CD4-positive, alpha-beta T cell treated with Interleukin-10 for 1 hour (primary cell): ENCODE results near the gene SLC10A7.

Source experiments
- DNase-seq: peaks from one replicate; pipeline ENCODE4 v3.0.0-alpha.2; 2020

SLC10A7 gene

DNA sequence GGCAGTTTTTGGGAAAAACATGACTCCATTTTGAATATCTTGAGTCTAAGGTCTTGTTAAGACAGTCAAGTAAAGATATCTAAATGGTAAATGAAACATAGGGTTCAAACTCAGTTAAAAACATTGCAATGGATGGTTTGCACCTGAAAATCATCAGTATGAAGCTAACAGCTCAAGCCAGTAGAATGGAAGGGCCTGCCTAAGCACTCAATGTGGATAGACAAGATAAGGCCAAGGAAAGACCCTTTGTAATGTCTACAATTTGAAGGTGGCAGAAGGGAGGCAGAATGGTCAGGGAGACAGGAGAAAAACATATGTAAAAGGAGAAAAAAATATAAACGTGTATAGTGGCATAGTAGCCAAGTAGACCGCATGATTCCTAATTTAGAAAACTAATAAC, 229.2 kb downstream of the SLC10A7 start:
- DNase-seq = no peak

DNA sequence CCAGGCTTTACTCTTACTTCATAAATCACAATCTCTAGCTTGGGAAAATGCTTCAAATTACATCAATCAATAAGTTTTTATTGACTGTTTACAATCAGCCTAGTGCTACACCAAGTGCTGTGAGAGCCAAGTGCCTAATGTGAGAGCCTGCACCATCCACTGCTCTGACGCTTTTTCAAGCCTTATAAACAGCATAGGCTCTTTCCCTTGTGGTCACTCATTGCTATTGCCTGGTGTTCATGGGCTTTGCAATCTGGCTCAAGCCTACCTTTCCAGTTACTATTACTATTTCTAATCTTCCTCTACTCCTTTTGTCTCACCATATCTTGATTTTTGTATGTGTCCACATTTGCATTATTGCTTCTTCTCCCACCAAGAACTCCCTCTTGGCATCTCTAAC, 230.4 kb downstream of the SLC10A7 start:
- DNase-seq = no peak

GRCh38 chr4:146288193-146288592, 233.5 kb downstream of the SLC10A7 start:
- no peak for DNase-seq

DNA sequence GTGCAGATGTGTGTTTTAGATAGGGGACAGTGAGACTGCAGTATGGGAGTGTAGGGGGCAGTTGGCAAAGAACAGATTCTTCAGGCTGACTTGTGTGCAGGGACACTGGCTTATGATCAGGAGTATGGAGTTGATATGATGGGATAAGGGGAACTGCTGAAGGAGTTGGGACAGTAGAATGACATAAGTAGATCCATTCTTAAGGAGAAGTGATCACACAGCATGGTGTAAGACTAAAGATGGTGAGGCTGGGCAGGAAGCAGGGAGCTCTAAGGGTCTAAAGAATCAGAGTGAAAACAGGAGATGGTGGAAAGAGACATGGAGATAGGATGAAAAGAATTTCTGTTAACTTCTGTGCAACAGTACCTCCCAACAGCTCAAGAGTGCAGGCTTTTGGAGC, 236.7 kb downstream of the SLC10A7 start:
- DNase-seq = no peak

DNA sequence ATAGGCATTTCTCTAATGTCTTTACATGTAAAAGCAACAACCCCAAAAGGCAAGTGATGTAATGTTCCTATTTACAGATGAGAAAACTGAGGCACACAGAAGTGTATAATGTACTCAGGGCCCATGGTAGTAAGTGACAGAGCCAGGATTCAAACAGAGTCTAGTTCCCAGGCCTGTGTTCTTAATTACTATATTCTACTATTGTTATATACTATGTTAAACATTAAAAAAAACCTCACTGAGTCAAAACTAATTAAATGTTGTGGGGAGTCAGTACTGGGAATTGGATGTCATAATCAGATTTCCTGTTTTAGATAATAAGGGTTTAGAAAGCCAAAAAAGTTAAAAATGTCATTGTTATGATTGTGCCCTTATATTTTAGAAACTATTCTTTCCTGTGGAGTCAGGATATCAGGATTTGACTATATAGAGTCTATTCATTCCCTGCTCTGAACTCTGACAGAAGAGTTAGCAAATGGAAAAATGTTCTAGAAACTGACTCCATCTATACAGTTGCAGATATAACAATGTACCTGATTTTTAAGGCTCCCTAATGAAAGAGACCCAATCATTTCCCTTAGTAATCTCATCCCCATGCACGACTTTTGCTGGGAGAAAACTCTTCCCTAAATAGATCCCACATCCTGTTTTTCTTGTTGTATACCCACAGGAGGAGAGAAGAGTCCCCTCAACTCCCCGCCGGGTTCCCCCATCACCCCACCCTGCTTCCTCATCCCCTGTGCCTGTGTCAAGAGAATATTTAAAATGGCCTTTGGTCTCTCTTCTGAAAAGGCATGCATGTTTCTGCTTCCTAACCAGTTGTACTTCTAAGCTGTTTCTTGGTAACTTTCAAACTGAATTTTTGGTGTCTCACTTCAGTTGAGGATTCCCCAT, 237.7 kb downstream of the SLC10A7 start:
- DNase-seq = no peak

- no peak for DNase-seq
Observed at GRCh38 chr4:146282657-146283056, 239.1 kb downstream of the SLC10A7 start.

DNA sequence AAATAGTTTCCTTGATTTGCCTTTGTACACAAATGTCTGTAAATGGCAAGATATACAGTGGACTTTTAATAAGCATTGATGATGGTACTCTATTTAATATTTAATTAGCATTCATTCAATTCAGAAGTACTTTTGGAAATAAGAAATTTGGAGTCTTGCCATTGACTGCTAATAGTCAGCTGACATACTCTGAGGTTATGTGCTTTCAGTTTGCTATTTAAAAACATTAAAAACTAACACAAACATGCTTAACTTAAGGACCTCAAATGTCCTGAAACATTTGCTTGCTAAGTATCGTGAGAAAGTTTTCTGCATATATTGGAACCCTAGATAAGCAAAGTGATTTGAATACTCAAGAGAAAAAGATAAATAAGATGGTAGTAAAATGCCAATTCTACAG, 242.8 kb downstream of the SLC10A7 start:
- no peak for DNase-seq

DNA sequence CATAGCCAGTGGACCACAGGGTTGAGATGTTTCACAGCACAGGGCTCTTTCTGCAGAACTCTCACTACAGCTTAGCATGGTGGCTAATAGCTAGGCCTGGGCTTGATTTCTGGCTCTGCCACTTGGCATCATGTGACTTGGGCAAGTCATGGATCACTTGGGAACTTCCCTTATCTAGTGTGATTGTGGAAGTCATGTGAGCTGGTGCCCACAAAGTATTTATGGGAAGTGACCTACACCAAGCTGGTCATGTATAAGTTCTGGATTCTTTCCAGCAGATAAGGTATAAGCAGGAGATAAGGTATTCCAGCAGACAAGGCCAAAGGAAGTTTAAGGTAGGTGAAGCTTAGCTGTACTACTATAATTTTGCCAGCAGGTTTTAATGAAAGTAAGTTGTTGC, 246.4 kb downstream of the SLC10A7 start:
- no peak for DNase-seq

GRCh38 chr4:146274774-146275173, 247.0 kb downstream of the SLC10A7 start:
- DNase-seq = no peak

GRCh38 chr4:146273204-146273901, 248.4 kb downstream of the SLC10A7 start:
- DNase-seq = no peak

DNA sequence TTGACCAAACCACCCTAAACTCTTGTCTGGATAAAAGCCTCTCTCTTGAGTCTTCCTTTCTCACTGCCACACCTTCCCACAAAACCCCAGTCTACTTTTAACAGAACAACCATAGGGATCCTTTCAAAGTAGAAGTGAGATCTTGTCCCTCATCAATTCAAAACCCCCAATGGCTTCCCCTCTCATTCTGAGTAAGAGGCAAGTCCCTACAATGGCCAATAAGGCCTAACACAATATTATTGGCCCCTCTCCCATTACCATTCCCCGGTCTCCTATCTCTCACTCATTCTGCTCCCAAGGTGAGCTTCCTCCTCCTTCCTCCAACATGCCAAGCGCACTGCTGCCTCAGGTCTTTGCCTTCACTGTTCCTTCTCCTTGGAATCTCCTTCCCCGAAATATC, 250.3 kb downstream of the SLC10A7 start:
- no peak for DNase-seq

DNA sequence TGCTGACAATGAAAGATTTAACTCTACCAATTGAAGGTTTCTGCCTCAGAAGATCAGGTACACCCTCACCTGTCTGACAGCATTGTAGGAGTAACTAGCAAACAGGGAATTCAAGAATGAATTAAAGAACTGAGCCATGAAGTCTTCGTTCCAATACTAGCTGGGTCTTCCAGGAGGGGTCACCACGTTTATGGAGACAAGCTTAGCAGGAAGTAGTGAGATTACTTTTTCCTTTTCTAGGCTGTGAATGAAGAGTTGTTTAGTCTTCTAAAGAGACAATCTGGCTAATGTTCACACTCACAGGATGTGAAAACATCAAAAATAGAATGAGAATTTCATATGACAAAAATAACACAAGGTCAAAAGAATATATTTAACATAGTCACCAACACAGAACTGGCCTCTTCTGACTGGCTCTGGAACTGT, 252.5 kb downstream of the SLC10A7 start:
- no peak for DNase-seq

GRCh38 chr4:146267826-146268225, 253.9 kb downstream of the SLC10A7 start:
- DNase-seq = no peak

DNA sequence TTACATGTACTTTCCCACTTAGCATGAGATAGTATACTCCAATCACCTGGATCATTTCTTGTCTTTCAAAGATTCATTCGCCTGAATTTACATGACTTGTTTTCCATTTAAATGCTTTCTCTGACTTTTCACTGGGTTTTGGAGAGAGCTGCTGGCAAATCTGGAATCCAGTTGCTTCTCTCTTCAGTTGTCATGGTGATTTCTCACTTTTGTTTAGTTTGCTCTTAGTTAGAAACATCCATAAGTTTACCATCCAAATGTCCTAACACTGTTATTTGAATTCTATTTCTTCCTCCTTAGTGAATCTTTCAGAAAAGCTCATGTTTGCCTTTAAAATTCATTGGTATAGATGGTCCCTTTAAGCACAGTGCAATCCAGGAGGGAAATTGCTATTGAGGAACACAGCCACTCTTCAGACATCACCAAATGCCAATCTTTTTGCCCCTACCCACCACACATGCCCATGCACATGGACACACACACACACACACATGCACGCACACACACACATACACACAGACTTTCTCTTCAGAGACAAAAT, 255.7 kb downstream of the SLC10A7 start:
- DNase-seq = no peak

GRCh38 chr4:146263793-146264192, 257.9 kb downstream of the SLC10A7 start:
- no peak for DNase-seq

- no peak for DNase-seq
Observed at GRCh38 chr4:146261041-146261440, 260.7 kb downstream of the SLC10A7 start.

DNA sequence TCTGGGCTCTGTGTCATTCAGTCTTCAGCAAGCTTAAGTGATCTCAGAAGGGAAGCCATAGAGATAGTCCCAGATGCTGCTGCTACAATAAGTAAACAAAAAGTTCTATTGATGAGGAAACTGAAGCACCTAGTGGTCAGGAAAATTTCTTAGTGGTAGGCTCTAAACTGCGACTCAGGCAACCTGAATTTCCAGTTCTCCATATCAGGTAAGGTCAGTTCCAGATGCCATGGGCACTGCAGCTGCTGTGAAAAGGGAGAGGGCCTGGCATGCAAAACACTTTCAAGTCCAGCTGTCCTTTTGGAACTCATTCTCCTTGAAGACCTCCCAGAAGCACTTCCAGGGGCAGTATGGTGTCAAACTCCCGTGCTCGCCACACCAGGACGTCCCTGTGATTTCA, 261.2 kb downstream of the SLC10A7 start:
- DNase-seq = no peak

DNA sequence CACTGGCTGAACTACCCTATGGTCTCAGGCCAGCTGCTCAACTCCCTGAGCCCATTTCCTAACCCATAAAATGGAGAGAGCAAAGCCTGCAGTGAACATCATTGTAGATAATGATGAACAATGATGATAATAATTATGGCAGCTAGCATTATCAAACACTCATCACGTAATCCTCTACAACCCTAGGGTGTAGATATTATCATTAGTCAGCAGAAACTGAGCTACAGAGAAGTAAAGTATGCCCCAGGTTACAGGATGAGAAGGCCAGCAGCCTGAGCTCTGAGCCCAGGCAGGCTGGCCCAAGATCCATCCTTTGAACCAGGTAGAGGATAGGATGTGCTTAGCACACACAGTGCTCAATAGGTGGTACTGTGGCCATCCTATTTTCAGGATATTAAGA, 264.2 kb downstream of the SLC10A7 start:
- no peak for DNase-seq

GRCh38 chr4:146256328-146256727, 265.4 kb downstream of the SLC10A7 start:
- DNase-seq = no peak

- no peak for DNase-seq
Observed at GRCh38 chr4:146255874-146256273, 265.9 kb downstream of the SLC10A7 start.

GRCh38 chr4:146255463-146255862, 266.3 kb downstream of the SLC10A7 start:
- DNase-seq = no peak

DNA sequence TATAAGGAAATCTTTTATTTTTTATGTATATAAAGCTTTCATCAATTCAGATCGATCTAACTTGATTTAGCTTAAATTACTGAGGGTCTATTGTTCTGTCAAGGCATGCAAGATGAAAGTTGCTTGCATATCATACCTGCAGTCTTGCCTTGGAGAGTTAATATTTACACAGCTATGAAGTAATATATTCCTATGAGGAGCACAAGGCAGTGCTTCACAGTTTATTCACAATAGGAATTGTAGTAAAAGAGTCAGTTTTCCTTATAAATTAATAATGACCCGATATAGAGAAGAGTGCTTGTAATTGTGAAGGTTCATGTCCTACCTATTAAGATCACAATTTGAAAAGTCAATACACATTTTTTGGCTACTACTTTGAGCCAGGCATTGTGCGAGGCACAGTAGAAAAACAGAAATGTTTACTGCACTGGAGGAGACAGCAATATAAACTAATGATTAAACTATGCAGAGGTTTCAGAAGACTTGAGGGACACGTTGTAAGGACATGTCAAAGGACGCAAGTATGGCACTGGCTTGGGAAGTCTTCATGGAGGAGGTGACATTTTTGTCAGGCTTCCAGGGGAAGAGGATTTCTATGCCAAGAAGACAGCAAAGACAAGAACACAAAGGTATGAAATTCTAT, 268.6 kb downstream of the SLC10A7 start:
- no peak for DNase-seq

- no peak for DNase-seq
Observed at GRCh38 chr4:146247356-146247755, 274.4 kb downstream of the SLC10A7 start.

GRCh38 chr4:146246381-146246780, 275.4 kb downstream of the SLC10A7 start:
- DNase-seq = no peak
